Measurements from ENCODE around the gene ACTA2.

- TF ChIP-seq, protein P1, sequence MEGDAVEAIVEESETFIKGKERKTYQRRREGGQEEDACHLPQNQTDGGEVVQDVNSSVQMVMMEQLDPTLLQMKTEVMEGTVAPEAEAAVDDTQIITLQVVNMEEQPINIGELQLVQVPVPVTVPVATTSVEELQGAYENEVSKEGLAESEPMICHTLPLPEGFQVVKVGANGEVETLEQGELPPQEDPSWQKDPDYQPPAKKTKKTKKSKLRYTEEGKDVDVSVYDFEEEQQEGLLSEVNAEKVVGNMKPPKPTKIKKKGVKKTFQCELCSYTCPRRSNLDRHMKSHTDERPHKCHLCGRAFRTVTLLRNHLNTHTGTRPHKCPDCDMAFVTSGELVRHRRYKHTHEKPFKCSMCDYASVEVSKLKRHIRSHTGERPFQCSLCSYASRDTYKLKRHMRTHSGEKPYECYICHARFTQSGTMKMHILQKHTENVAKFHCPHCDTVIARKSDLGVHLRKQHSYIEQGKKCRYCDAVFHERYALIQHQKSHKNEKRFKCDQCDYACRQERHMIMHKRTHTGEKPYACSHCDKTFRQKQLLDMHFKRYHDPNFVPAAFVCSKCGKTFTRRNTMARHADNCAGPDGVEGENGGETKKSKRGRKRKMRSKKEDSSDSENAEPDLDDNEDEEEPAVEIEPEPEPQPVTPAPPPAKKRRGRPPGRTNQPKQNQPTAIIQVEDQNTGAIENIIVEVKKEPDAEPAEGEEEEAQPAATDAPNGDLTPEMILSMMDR (IDR thresholded peaks at IDR 0.05), result no peak
- no peak for TF ChIP-seq EZH2 (IDR thresholded peaks at IDR 0.05; ENCODE audit: borderline replicate concordance, insufficient read depth, low read depth, low read length, poor library complexity, severe bottlenecking)
Observed at GRCh38 chr10:88931548-88931947, 21.0 kb downstream of the ACTA2 start.
